TTC549 (cell line): ENCODE results near the gene SPINK4.

ENCODE experiments used
- FAIRE-seq: peaks from 2 replicates; lab custom pipeline; 2012; peaks lifted over from hg19 to GRCh38; lab: Jason Lieb, UNC

The SPINK4 gene

GRCh38 chr9:33239921-33240320 is at the start of gene SPINK4:
Gene SPINK4 (plus strand): TSS chr9:33240167. CDS start chr9:33240209, 42 bp downstream.
- FAIRE-seq = no peak

- FAIRE-seq = no peak
These were observed 47.3 kb upstream of the SPINK4 start for GRCh38 chr9:33192493-33193255.

GRCh38 chr9:33193818-33194217 is 46.1 kb upstream of the SPINK4 start:
- FAIRE-seq = no peak

- FAIRE-seq = no peak
These were observed 43.2 kb upstream of the SPINK4 start for GRCh38 chr9:33196736-33197135.

- FAIRE-seq = no peak
These were observed 42.5 kb upstream of the SPINK4 start for GRCh38 chr9:33197279-33198152.

- FAIRE-seq = no peak
These were observed 41.8 kb upstream of the SPINK4 start for GRCh38 chr9:33198165-33198564.

- FAIRE-seq = no peak
These were observed 37.9 kb upstream of the SPINK4 start for GRCh38 chr9:33202018-33202417.

GRCh38 chr9:33202552-33203201 is 37.3 kb upstream of the SPINK4 start:
- FAIRE-seq = no peak

GRCh38 chr9:33209394-33209793 is 30.6 kb upstream of the SPINK4 start:
- no peak for FAIRE-seq

GRCh38 chr9:33210006-33210715 is 29.8 kb upstream of the SPINK4 start:
- FAIRE-seq = no peak

GRCh38 chr9:33211695-33212393 is 28.1 kb upstream of the SPINK4 start:
- FAIRE-seq = no peak

- no peak for FAIRE-seq
These were observed 19.0 kb upstream of the SPINK4 start for GRCh38 chr9:33220681-33221567.

- FAIRE-seq = no peak
These were observed 18.4 kb upstream of the SPINK4 start for GRCh38 chr9:33221568-33221884.

- no peak for FAIRE-seq
These were observed 17.9 kb upstream of the SPINK4 start for GRCh38 chr9:33222031-33222430.

- FAIRE-seq = no peak
These were observed 16.3 kb upstream of the SPINK4 start for GRCh38 chr9:33223696-33224095.

GRCh38 chr9:33225319-33226147 is 14.4 kb upstream of the SPINK4 start:
- FAIRE-seq = peak; percentile 73

- no peak for FAIRE-seq
These were observed 13.0 kb upstream of the SPINK4 start for GRCh38 chr9:33227008-33227398.

- FAIRE-seq = no peak
These were observed 12.2 kb upstream of the SPINK4 start for GRCh38 chr9:33227741-33228140.

- FAIRE-seq = no peak
These were observed 11.4 kb upstream of the SPINK4 start for GRCh38 chr9:33228606-33229005.
